Activated naive CD4-positive, alpha-beta T cell treated with anti-CD3 and anti-CD28 coated beads, Interleukin-2, amount 50 U/mL, for 16 hours (primary cell): ENCODE measurements around the gene WDR77.

Source experiments
- DNase-seq: peaks from one replicate; pipeline ENCODE4 v3.0.0-alpha.2; 2020

WDR77 gene

GRCh38 chr1:111424281-111424680 lies 24.8 kb downstream of the WDR77 start:
- no peak for DNase-seq

GRCh38 chr1:111422546-111423391 lies 26.3 kb downstream of the WDR77 start:
- DNase-seq = no peak

GRCh38 chr1:111420377-111420776 lies 28.7 kb downstream of the WDR77 start:
- no peak for DNase-seq

GRCh38 chr1:111419037-111419436 lies 30.0 kb downstream of the WDR77 start:
- DNase-seq = no peak

- no peak for DNase-seq
Measured at GRCh38 chr1:111417755-111418154, 31.3 kb downstream of the WDR77 start.

GRCh38 chr1:111415461-111415860 lies 33.6 kb downstream of the WDR77 start:
- DNase-seq = no peak

GRCh38 chr1:111414756-111415155 lies 34.3 kb downstream of the WDR77 start:
- DNase-seq = no peak

- DNase-seq = no peak
Measured at GRCh38 chr1:111412839-111413238, 36.2 kb downstream of the WDR77 start.

- DNase-seq = no peak
Measured at GRCh38 chr1:111407301-111407700, 41.8 kb downstream of the WDR77 start.

- peak; percentile 40 for DNase-seq
Measured at GRCh38 chr1:111406321-111406768, 42.7 kb downstream of the WDR77 start.

- no peak for DNase-seq
Measured at GRCh38 chr1:111404588-111404987, 44.5 kb downstream of the WDR77 start.

GRCh38 chr1:111402083-111402482 lies 47.0 kb downstream of the WDR77 start:
- DNase-seq = peak; percentile 20

GRCh38 chr1:111399792-111400610 lies 49.1 kb downstream of the WDR77 start:
- DNase-seq = peak; percentile 27

- no peak for DNase-seq
Measured at GRCh38 chr1:111392460-111392945, 56.6 kb downstream of the WDR77 start.

- DNase-seq = no peak
Measured at GRCh38 chr1:111392042-111392441, 57.0 kb downstream of the WDR77 start.
